Measurements from ENCODE around the gene FAM107A. TPM values are rescaled to one million over a fixed set of nuclear protein-coding genes. Genes with fewer than 3 reads are reported as not detected.
A peak's percentile ranks its signal among the peaks of the same experiment; 100 is the strongest.

FAM107A gene
- total RNA-seq, 1 donor from 2014 or later: not detected

GRCh38 chr3:58522759-58523425, 54.3 kb downstream of the FAM107A start:
- peaks cover 14% of the 10 kb centered on the region for H3K27me3 Mint-ChIP-seq (ENCODE audit: unreplicated experiment)
- H3K4me3 Mint-ChIP-seq (ENCODE audit: unreplicated experiment): no peak overlapping the region
- no peak for DNase-seq
- peaks cover 7% of the 10 kb centered on the region for H3K9me3 Mint-ChIP-seq (ENCODE audit: unreplicated experiment)
- H3K27ac Mint-ChIP-seq (ENCODE audit: unreplicated experiment): no peak overlapping the region
- H3K36me3 Mint-ChIP-seq (ENCODE audit: unreplicated experiment): no peaks in the 10 kb centered on the region
- H3K4me1 Mint-ChIP-seq (ENCODE audit: low read depth, unreplicated experiment): peaks cover 24% of the 10 kb centered on the region
- no peak for TF ChIP-seq CTCF (IDR thresholded peaks at IDR 0.05; ENCODE audit: partially characterized antibody, unreplicated experiment)

- no peak overlapping the region for H3K4me3 Mint-ChIP-seq (ENCODE audit: unreplicated experiment)
These were observed 55.1 kb downstream of the FAM107A start for GRCh38 chr3:58521917-58522631.

GRCh38 chr3:58521336-58521670, 55.9 kb downstream of the FAM107A start:
- no peak for DNase-seq
- peaks cover 15% of the 10 kb centered on the region for H3K27me3 Mint-ChIP-seq (ENCODE audit: unreplicated experiment)
- peaks cover 26% of the 10 kb centered on the region for H3K4me1 Mint-ChIP-seq (ENCODE audit: low read depth, unreplicated experiment)
- no peaks in the 10 kb centered on the region for H3K36me3 Mint-ChIP-seq (ENCODE audit: unreplicated experiment)
- H3K4me3 Mint-ChIP-seq (ENCODE audit: unreplicated experiment): no peak overlapping the region
- TF ChIP-seq CTCF (IDR thresholded peaks at IDR 0.05; ENCODE audit: partially characterized antibody, unreplicated experiment): no peak
- no peak overlapping the region for H3K27ac Mint-ChIP-seq (ENCODE audit: unreplicated experiment)
- peaks cover 7% of the 10 kb centered on the region for H3K9me3 Mint-ChIP-seq (ENCODE audit: unreplicated experiment)

More at GRCh38 chr3:58521917-58522631, 55.1 kb downstream of the FAM107A start:
- peaks cover 14% of the 10 kb centered on the region for H3K27me3 Mint-ChIP-seq (ENCODE audit: unreplicated experiment)
- peaks cover 7% of the 10 kb centered on the region for H3K9me3 Mint-ChIP-seq (ENCODE audit: unreplicated experiment)
- H3K36me3 Mint-ChIP-seq (ENCODE audit: unreplicated experiment): no peaks in the 10 kb centered on the region
- H3K4me1 Mint-ChIP-seq (ENCODE audit: low read depth, unreplicated experiment): peaks cover 24% of the 10 kb centered on the region
- DNase-seq: no peak
- H3K27ac Mint-ChIP-seq (ENCODE audit: unreplicated experiment): no peak overlapping the region
- no peak for TF ChIP-seq CTCF (IDR thresholded peaks at IDR 0.05; ENCODE audit: partially characterized antibody, unreplicated experiment)

- peak overlapping the region; percentile 12 for H3K27ac Mint-ChIP-seq (ENCODE audit: unreplicated experiment)
These were observed 56.5 kb downstream of the FAM107A start for GRCh38 chr3:58520403-58521335.

More at GRCh38 chr3:58520403-58521335, 56.5 kb downstream of the FAM107A start:
- no peaks in the 10 kb centered on the region for H3K36me3 Mint-ChIP-seq (ENCODE audit: unreplicated experiment)
- H3K4me3 Mint-ChIP-seq (ENCODE audit: unreplicated experiment): no peak overlapping the region
- peaks cover 11% of the 10 kb centered on the region for H3K27me3 Mint-ChIP-seq (ENCODE audit: unreplicated experiment)
- H3K4me1 Mint-ChIP-seq (ENCODE audit: low read depth, unreplicated experiment): peaks cover 26% of the 10 kb centered on the region
- DNase-seq: no peak
- peaks cover 7% of the 10 kb centered on the region for H3K9me3 Mint-ChIP-seq (ENCODE audit: unreplicated experiment)
- TF ChIP-seq CTCF (IDR thresholded peaks at IDR 0.05; ENCODE audit: partially characterized antibody, unreplicated experiment): no peak
